Coronary artery (tissue), 2 donors: ENCODE data around the gene SRP14.

ENCODE experiments used
- DNase-seq: peaks from one replicate; pipeline ENCODE4 v3.0.0-alpha.2; 2017; ENCODE audit warnings: low spot score
- H3K27ac ChIP-seq, 2 donors: fragments of 200-600 bp; sonication (generic); one replicate each; pipeline ENCODE4 v1.5.1; 2016 to 2019
- H3K4me3 ChIP-seq: fragments of 200-600 bp; sonication (generic); 2 replicates; pipeline ENCODE4 v1.5.1; 2016; ENCODE audit warnings: mild to moderate bottlenecking, moderate library complexity
- CTCF ChIP-seq: fragments of 200-600 bp; sonication (generic); IDR thresholded peaks from one replicate; pipeline ENCODE4 v1.5.1; 2019; ENCODE audit warnings: antibody characterized with exemption

SRP14 gene

GRCh38 chr15:40011303-40011702 lies 27.7 kb downstream of the SRP14 start:
- Histone ChIP-seq H3K27ac (no peak overlapping the region), H3K4me3 (no peak overlapping the region)
- TF ChIP-seq CTCF, result no peak
- DNase-seq, result no peak

- H3K27ac ChIP-seq, result no peak overlapping the region
- DNase-seq, result no peak
- no peak overlapping the region for H3K4me3 ChIP-seq
- no peak for TF ChIP-seq CTCF
Observed at GRCh38 chr15:40010686-40011085, 28.3 kb downstream of the SRP14 start.

- Histone ChIP-seq H3K4me3 (no peak overlapping the region), H3K27ac (no peak overlapping the region)
- no peak for DNase-seq
- no peak for TF ChIP-seq CTCF
Observed at GRCh38 chr15:40008061-40008765, 30.8 kb downstream of the SRP14 start.

- TF ChIP-seq CTCF, result no peak
- H3K27ac ChIP-seq, result no peak overlapping the region
- no peak for DNase-seq
- no peak overlapping the region for H3K4me3 ChIP-seq
Observed at GRCh38 chr15:40006646-40007045, 32.3 kb downstream of the SRP14 start.

GRCh38 chr15:40006003-40006402 lies 33.0 kb downstream of the SRP14 start:
- no peak for DNase-seq
- Histone ChIP-seq H3K4me3 (no peak overlapping the region), H3K27ac (no peak overlapping the region)
- TF ChIP-seq CTCF, result no peak

- TF ChIP-seq CTCF, result no peak
- Histone ChIP-seq H3K4me3 (no peak overlapping the region), H3K27ac (no peak overlapping the region)
- DNase-seq, result no peak
Observed at GRCh38 chr15:40003116-40003916, 35.7 kb downstream of the SRP14 start.

GRCh38 chr15:40002295-40002694 lies 36.7 kb downstream of the SRP14 start:
- no peak for DNase-seq
- Histone ChIP-seq H3K27ac (no peak overlapping the region), H3K4me3 (no peak overlapping the region)
- no peak for TF ChIP-seq CTCF
